ENCODE results near the gene FRMD5. TPM values are rescaled to one million over a fixed set of nuclear protein-coding genes. Genes with fewer than 3 reads are reported as not detected.

The FRMD5 gene
- total RNA-seq, 1 experiment from 2014 or later: 3.9 TPM

GRCh38 chr15:43913026-43913780 lies 281.9 kb downstream of the FRMD5 start:
- Histone ChIP-seq H2BK20ac (ENCODE audit: low read depth, low read length, poor library complexity, severe bottlenecking) (no peak overlapping the region), H3K23me2 (ENCODE audit: insufficient read length, low read depth, low read length, poor library complexity, severe bottlenecking) (no peaks in the 10 kb centered on the region), H4K91ac (ENCODE audit: insufficient read length, low read depth, low read length) (no peak overlapping the region), H3K18ac (ENCODE audit: insufficient read length, low read depth, low read length) (no peak overlapping the region), H3K4ac (ENCODE audit: low read depth, low read length) (no peak overlapping the region), H2BK15ac (ENCODE audit: low read depth, low read length) (no peak overlapping the region), H3K79me2 (ENCODE audit: insufficient read depth, low read length) (no peaks in the 10 kb centered on the region), H4K8ac (replicated peaks; ENCODE audit: insufficient read length, low read depth, low read length) (no peak overlapping the region), H3K14ac (ENCODE audit: insufficient read depth, low read length) (no peak overlapping the region), H3K23ac (ENCODE audit: insufficient read length, low read depth, low read length) (no peak overlapping the region), H3K4me2 (ENCODE audit: insufficient read depth, insufficient read length, low read length) (no peak overlapping the region), H3K27me3 (ENCODE audit: insufficient read depth, low read length) (no peaks in the 10 kb centered on the region), H4K20me1 (ENCODE audit: control insufficient read depth, insufficient read depth, insufficient read length) (no peaks in the 10 kb centered on the region), H3T11ph (ENCODE audit: low read length) (no peak overlapping the region), H3K4me1 (ENCODE audit: insufficient read depth, low read length) (0 out of 2 replicates have a peak, but pooled peaks cover 2% of the 10 kb centered on the region), H4K5ac (ENCODE audit: insufficient read length, low read depth, low read length) (no peak overlapping the region), H3K27ac (ENCODE audit: insufficient read length, low read depth, low read length) (no peak overlapping the region), H2AFZ (ENCODE audit: low read length) (no peak overlapping the region), H3K9me3 (ENCODE audit: control insufficient read depth, low read depth, low read length) (no peaks in the 10 kb centered on the region), H3K56ac (ENCODE audit: insufficient read length, low read depth, low read length) (no peak overlapping the region), H2AK5ac (ENCODE audit: insufficient read length, low read length) (no peak overlapping the region), H2BK5ac (ENCODE audit: insufficient read length, low read length) (no peak overlapping the region), H2BK120ac (ENCODE audit: low read depth, low read length, poor library complexity, severe bottlenecking) (no peak overlapping the region), H3K9ac (ENCODE audit: extremely low read depth, insufficient read length, low read length) (no peak overlapping the region), H2BK12ac (ENCODE audit: insufficient read length, low read depth, low read length) (no peak overlapping the region), H3K79me1 (ENCODE audit: insufficient read depth, low read depth, low read length, poor library complexity, severe bottlenecking) (no peaks in the 10 kb centered on the region)
- Mint-ChIP-seq H3K4me3 (no peak overlapping the region), H3K36me3 (ENCODE audit: insufficient read depth in 1 of 3, low read depth in 3 of 3) (peaks cover 12 to 19% (median 18%) of the 10 kb centered on the region in 3 experiments; a peak in 6 of 7 replicates), H3K27me3 (ENCODE audit: low read depth) (no peaks in the 10 kb centered on the region), H3K4me1 (peaks cover 11% of the 10 kb centered on the region in 2 experiments), H3K9me3 (no peaks in the 10 kb centered on the region), H3K27ac (peak overlapping the region in 2 of 3 experiments; percentile 6 to 81; a peak in 2 of 7 replicates)
- DNase-seq: no peak
- no CpG with 5 or more reads among the region's 1 CpG for WGBS (ENCODE audit: extremely low coverage, insufficient read length, low lambda C conversion rate)
- TF ChIP-seq CTCF (conservative IDR thresholded peaks at IDR 0.05): no peak
